HT1080 (cell line): Measurements from ENCODE around the gene SH3D21. TPM values are rescaled to one million over a fixed set of nuclear protein-coding genes. Genes with fewer than 3 reads are reported as not detected.

ENCODE experiments used
- DNase-seq: peaks from one replicate; pipeline ENCODE4 v3.0.0-alpha.2; 2015; ENCODE audit warnings: low read depth
- total RNA-seq: library from RNA; depleted of rRNA; stranded (reverse); fragments of >200 nt; shearing (Covaris generic); gene quantifications from 2 replicates; pipeline ENCODE4 v1.2.3, GENCODE V29; 2014

The SH3D21 gene
- total RNA-seq, 1 experiment from 2014 or later: 0.88 TPM

DNA sequence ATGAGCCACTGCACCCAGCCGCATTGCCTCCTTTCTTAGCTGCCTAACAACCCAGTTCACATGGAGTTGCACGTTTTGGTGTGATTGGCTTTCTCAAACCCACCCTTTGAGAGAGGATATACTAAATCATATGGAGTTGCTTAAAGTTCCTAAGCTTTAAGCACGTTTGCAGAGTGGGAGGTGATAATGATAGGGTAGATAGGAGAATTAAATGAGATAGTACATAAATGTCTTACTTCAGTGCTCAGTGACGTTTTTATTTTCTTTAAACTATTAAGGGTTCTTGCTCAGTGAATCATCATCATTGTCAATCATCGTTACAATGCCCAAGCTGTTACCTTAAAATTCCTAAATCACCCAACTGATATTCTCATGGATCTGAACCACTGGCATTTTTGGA, 2.9 kb upstream of the SH3D21 start:
- no peak for DNase-seq

DNA sequence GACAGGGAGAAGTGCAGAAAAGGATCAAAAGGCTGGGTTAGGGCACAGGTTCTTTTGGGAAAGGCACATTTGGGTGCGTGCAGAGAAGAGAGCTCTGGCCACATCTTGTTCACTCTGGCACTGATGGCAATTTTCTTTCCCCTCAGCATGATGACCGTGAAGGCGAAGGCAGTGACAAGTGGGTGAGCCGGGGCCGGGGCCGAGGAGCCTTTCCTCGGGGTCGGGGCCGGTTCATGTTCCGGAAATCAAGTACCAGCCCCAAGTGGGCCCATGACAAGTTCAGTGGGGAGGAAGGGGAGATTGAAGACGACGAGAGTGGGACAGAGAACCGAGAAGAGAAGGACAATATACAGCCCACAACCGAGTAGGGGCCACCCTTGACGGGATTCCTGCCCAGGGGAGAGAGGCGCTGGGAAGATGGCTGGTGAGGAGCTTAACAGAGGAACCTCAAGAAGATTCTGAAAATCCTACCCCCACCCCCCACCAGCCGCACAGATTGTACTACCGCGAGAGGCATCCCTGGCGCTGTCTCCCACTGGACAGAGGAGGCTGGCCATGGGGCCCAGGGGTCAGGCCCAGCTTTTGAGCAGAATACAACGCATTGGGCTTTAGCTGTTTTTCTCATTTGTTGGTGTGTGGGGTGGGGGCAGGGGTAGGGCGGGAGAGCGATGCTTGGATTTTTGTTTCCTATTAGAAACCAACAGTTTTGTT, 2.4 kb upstream of the SH3D21 start:
- no peak for DNase-seq

DNA sequence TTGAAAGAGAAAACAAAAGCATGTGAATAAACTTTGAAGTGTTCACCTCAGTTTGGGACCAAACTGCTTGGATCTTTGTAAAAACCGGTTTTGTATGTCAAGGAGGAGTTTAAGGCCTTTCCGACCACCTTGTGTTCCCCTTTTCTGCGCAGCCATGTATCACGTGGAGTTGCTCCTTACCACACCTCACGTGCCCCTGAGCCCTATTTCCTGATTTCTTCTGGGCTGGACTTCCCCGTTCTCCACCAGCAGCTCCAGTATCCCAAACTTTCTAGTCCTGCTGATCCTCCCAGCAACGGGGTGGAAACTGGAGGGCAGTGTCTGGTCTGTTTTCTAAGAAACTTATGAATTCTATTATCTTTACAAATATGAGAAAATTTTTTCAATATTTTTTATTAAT, 1.6 kb upstream of the SH3D21 start:
- no peak for DNase-seq

DNA sequence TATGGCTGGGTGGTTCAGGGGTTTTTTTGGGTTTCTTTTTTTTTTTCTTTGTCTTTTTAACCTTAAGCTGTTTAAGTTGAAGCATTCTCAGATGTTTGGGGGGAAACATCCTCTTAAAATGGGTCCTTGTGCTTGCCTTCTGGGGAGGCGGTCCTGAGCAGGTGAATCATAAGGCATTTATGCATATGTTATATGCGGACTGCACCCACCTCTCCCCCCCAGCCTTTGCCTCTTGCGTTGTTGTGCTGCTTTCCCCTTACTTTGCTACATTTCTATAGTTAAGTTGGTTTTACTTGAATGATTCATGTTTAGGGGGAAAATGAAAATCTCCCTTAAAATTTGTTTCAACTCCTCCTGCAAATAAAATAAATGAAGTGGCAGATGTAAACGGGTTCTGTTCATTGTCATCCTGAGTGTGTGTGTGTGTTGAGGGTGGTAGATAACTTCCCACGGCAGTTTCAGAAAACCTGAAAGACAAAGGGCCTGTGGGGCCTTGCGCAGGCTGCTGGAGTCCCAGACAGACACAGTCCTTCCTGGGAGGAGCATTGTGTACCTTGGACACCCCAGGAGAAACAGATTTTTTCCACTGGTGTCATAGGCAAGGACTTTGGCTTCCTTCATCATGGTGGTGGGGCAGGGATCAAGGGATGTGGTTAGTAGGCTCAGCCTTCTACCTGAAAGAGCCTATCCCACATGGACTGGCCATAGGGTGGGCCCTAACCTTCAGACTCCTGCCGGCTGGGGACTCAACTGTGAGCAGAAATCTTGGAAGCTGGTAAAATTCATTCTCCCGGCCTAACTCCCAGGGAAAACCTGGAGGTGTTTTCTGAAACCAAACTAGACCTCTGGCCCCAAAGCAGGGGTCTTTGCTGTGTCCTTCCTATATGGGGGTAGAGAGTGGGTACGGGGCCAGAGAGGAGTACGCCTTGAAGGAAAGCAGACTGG, 926 bp upstream of the SH3D21 start:
- DNase-seq: no peak

DNA sequence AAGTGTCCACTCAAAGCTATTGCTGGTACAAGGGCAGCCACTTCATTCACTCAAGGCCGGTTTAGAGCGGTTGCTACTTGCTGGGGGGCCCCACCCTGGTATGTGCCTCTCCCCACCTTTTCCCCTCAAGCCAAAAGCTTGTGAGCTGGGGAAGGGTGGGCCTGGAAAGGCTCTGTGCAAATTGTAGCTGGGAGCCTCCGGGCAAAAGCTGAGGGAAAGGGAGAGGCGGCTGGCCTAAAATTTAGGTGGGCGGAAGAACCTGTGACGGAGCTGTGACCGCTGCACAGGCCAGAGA, 306 bp upstream of the SH3D21 start:
- no peak for DNase-seq

DNA sequence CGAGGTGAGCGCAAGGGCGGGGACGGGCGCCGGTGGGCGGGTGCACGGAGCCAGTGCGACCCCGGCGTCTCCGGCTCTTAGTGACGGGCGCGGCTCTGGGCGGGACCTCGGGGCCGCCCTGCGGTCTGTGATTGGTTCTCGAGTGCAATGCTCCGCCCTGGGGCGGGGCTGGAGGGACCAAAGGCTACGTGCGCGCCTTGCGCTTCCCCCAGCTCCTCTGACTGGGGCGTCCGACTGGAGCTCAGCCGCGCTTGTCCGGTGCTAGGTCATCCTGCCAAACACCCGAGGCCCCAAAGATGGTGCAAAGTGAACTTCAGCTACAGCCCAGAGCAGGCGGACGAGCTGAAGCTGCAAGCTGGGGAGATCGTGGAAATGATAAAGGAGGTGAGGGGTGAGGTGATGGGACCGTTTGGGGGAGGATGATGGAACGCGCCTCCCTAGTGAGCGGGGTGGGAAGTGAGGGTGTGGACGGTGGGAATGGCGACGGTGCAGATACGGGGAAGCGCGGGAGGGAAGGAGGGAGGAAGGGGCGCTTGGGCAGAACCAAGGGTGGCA, 811 bp downstream of the SH3D21 start:
- no peak for DNase-seq

DNA sequence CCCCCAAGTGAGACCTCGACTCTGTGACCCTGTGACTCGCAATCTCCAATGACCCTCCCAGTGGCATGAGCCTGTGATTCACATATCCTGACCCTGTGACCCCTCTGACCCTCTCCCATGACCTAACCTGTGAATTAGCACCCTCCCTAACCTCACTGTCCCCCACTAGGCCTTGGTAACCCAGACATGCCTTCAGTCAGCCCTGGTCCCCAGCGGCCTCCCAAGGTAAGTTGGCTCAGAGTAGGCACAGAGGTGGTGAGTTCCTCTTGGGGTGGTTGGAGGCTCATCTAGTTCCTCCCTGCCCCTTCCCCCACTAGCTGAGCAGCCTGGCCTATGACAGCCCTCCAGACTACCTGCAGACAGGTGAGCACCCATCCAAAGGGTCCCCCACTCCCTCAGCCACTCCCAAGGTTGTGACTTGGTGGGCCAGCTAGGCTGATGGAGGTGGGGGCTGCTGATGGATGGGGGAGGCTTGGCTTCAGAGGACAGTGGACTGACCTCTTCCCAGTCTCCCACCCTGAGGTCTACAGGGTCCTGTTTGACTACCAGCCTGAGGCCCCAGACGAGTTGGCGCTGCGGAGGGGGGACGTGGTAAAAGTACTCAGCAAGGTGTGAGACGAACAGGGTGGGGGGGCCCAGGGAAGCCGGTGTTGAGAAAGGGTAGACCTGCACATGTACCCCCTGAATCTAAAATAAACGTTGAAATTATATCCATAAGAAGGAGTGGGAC, 1.6 kb downstream of the SH3D21 start:
- DNase-seq: no peak

DNA sequence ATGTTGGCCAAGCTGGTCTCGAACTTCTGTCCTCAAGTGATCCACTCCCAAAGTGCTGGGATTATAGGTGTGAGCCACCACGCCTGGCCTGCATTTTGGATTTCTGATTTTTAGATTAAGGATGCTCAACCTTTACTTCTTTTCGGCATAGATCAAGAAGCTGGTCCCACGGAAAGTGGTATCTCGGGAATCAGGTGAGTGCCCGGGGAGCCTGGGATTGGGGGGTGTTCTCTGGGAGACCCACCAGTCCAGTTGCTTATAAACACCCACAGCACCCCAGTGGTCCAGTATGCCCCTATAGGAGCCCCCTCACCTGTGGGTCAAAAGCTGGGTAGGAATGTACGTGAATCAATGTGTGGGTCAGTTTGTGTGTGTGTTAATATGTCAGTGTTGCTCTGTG, 3.2 kb downstream of the SH3D21 start:
- DNase-seq: no peak

DNA sequence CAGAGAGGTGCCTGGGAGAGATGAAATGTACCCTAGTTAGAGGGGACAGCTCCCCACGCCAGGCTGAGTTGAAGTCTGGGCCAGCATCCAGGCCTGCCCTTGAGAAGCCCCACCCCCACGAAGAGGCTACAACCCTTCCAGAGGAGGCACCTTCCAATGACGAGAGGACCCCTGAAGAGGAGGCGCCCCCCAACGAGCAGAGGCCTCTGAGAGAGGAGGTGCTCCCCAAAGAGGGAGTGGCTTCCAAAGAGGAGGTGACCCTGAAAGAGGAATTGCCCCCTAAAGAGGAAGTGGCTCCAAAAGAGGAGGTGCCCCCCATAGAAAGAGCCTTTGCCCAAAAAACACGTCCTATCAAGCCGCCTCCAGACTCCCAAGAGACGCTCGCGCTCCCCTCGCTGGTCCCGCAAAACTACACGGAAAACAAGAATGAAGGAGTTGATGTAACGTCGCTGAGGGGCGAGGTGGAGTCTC, 14.2 kb downstream of the SH3D21 start:
- DNase-seq: no peak

DNA sequence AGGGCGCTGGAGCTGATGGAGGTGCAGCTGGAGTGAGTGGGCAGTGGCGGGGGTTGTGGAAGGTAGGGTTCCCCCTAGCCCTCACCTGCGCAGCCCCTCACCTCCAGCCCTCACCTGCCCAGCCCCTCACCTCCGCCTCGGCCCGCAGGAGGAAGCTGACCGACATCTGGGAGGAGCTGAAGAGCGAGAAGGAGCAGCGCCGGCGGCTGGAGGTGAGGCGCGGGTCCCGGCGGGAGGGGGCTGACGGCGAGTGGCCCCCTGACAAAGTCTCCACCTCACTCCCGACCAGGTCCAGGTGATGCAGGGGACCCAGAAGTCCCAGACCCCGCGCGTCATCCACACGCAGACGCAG, 14.6 kb downstream of the SH3D21 start:
- no peak for DNase-seq

DNA sequence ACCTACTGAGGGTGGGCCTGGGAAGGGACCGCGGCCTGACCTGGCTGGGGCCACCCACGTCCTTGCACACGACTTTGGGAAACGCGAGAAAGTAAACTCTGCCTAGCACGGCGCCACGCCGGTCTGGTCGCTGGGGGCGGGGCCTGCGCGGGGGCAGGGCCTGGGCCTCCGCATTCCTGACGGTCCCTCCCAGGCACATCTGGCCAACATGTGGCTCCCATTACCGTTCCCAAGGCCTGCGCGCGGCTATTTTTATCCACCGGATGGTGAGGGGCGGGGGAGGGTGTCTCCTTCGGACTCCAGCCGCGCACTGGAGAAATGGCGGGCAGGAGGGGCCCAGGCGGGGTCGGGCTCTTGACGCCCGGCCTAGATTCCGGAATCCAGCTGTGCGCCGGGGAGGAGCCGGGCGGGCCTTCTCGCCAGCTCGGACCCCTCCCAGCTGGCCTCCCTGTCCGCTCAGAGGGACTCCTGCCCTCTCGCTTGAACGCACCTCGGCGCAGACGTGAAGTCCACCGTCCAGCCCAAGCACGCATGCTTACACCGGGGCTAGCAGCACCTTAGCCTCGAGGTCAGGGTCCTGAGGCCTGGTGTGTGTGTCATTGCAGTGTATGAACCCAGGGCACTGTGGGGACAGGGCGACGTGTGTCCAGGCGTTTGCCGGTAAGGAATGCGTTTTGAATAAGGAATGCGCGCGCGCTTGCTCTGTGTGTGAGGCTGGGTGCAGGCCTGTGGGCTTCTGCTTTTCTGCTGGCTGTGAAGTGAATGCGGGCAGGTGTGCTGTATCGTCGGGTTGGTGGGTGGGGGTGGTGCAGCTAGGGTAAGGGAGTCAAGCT, 15.2 kb downstream of the SH3D21 start:
- DNase-seq: no peak

DNA sequence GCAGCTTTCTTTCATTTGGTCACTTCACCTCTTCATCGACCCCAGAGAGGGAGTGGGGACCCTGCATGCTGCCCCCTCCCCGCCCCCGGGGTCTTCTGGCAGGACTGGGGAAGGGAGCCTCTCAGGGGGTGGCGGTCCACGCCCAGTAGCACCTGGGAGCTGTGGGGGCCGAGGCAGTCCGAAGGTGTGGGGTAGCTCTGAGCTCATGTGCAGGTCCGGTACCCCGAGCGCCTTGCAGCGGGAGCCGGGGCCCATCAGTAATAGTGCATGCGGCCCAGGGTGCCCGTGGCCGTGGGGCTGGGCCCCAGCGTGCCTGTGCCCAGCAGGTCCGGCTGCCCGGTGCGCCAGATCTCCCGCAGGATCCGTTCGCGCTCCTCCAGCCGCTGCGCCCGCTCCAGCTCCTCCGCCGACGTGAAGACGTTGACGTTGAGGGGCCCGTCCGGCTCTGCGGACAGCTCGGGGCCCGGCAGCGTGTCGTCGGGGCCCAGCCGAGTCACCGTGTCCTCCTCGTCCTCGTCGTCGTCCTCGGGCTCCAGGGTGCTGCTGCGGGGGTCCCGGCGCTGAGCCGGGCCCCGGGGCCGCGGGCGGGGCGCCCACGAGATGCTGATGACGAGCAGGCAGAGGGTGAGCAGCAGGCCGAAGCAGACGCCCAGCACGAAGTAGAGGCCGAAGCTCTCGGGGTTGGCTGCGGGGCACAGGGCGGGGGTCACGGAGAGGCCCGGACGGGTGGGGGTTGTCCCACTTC, 16.0 kb downstream of the SH3D21 start:
- DNase-seq: no peak

DNA sequence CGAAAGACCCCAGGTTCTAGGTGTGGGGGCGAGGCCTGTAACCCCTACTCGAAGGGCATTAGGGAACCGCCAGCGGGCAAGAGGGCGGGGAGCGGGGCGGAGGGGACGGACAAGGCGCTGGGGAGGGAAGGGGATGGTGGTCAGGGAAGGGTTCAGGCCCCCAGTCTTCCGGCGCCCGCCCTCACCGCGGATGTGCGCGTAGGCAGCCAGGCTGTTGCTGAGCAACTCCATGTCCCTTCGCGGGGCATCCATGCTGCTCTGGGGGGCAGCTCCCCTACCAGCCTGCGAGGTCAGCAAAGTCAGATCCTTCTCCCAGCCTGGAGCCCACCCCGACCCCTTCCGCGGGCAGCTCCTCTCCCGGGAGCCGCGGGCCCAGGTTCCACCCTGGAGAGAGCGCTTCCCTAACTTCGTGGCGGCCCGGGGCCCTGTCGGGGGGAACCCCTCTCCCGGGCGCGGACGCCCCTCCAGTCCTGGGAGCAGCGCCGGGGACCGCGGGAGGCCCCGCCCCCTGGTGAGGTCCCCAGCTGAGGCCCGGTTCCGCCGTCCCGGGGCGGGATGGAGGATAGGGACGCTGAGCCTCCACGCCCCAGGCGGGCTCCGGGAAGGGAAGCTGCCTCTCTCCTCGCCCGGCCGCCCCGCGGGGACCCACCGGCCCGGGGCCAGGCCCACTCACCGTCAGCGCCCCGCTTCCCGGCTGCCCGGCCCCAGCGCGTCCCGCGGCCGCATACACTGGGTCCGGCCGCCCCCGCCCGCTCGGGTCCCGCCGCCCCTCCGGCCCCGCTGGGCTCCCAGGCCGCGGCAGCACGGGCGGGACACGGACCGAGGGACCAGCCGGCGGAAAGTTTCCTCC, 16.8 kb downstream of the SH3D21 start:
- peak; percentile 17 for DNase-seq

DNA sequence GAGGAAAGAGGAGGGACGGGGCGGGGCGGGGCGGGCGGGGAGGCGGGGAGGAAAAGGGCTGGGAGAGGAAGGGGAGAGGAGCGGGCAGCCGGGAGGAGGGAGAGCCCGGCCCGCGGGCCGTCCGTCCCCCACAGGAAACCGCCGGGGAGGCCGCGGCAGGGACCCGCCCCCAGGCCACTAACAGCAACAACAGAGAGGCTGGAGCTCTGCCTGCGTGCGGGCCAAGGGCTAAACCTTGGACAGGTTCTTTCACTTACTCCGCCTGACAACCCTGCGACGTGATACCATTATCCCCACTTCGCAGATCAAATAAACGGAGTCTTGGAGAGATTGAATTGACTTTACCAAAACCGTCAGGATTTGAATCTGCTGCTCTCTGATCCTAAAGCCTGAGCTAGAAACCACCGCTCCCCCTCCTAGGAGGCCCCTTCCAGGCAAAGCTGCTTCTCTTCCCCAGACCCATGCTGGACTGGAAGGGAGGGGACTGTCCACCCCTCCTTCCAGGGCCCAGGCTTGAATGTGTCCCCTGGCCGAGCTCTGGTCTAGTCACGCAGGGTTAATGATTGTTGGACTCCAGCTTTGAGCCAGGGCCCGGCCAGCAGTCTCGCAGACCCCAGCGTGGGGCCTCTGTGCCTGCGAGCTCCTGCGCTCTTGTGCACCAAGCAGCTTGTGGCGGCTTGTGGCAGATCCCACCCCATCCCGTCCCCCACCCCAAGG, 17.6 kb downstream of the SH3D21 start, which contains the start of gene EVA1B:
Gene EVA1B, minus strand, starts transcription at position 10 of the 717 bp plus-strand sequence. CDS start 608 bp downstream, outside the sequence.
- DNase-seq: peak; percentile 84

DNA sequence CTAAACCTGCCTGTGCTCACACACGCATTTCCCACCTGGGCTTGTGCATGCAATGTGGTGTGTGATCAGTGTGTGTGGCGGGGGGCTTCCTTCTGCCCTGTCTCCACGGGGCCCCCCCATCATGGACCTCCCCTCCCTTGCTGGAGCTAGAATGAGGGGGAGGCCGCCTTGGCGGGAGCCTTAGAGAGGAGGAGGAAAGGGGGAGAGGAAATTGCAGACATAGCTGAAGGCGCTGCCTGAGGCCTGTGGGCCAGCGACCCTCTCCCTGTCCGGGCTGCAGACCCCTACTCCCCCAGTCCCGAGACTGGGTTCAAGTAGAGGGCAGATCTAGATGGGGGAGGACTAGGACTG, 18.2 kb downstream of the SH3D21 start:
- DNase-seq: no peak

DNA sequence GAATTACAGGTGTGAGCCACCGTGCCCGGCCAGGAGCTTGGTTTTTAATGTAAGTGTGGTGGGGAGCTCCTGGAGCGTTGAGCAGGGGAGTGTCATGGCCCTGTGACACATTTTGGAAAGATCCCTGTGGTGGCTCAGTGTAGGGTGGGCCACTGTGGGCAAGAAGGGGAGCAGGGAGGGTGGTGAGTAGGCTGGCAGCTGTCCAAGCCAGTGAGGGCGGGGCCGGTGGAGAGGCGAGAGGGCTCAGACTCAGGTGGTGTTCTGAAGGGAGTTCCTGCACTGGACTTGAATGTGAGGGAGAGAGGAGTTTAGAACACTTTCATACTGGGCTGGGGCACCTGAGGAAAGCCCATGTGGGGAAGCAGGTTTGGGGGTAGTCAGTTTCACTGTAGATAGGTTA, 20.3 kb downstream of the SH3D21 start:
- no peak for DNase-seq

DNA sequence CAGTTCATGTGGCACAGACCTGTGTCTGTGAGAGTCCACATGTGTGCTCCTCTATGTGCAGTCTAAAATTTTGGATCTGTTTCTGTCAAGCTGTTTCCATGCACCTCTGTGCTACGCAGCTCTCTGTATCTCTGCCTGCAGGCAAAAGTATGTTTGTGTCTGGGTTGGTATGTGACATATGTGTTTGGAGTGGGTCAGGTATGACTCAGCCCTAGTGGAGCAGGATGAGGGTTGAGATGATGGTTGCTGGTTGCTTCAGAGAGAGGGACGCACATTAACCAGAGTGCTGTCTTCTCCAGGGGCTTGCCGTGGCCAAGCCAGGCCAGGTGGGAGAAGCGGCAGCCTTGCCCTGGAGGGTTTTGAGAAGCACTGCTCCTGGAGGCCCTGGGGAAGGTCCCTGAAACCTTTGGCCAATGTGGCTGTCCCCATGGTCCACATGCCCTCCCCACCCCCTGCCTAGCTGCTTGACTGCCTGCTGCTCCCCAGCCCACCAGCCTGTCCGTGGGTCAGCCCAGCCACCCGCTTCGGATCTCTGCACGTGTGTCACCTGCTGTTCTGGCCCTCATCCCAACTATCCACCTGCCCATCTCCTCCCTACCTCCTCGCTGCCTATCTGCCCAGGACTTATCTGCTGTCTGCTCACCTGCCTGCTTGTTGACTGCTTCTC, 21.4 kb downstream of the SH3D21 start:
- DNase-seq: peak; percentile 55

DNA sequence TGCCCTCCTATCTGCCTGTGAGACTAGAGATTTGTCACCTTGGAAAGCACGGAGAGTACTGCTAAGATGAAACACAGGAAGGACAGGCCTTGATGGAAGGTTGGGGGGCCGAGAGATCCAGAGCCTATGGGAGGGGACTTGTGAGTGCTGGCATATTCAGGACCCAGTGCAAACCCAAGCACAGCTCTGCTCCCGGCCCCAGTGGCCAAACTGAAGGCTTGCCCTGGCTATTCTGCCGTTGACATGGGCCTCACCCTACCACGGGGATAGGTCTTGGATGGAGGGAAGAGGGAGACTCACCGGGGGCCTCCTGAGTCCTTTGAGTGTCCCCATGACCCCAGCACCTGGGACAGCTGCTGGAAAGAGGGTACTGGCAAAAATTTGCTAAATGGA, 21.9 kb downstream of the SH3D21 start:
- DNase-seq: no peak
